H1 (cell line): ENCODE measurements around the gene ASCC2. TPM values are rescaled to one million over a fixed set of nuclear protein-coding genes. Genes with fewer than 3 reads are reported as not detected.

Source experiments
- GTF2F1 ChIP-seq: IDR thresholded peaks from 2 replicates; pipeline ENCODE4 v1.6.1; 2012; ENCODE audit warnings: low read depth, low read length, improper control_type of control experiment, borderline replicate concordance
- SAP30 ChIP-seq: fragments of 300-600 bp; sonication (generic); IDR thresholded peaks from 2 replicates; pipeline ENCODE4 v1.7.1; 2012; ENCODE audit warnings: low read length, moderate library complexity, mild to moderate bottlenecking, inconsistent platforms; ENCODE audit not compliant: insufficient read depth, insufficient replicate concordance
- SIN3A ChIP-seq, 2 experiments: IDR thresholded peaks in 1 of 2; conservative IDR thresholded peaks in 1 of 2; 2 replicates each; pipeline ENCODE4 v1.6.1; 2011 to 2012; ENCODE audit warnings: low read length in 2 of 2, improper control_type of control experiment in 1 of 2, low read depth in 1 of 2, mild to moderate bottlenecking in 1 of 2
- SIX5 ChIP-seq: IDR thresholded peaks from 2 replicates; pipeline ENCODE4 v1.6.1; 2011; ENCODE audit warnings: mild to moderate bottlenecking, low read depth, low read length
- SP1 ChIP-seq: IDR thresholded peaks from 2 replicates; pipeline ENCODE4 v1.6.1; 2011; ENCODE audit warnings: low read depth, low read length
- SP4 ChIP-seq: IDR thresholded peaks from 2 replicates; pipeline ENCODE4 v1.6.1; 2012; ENCODE audit warnings: low read length, inconsistent platforms
- SUZ12 ChIP-seq: fragments of 200-600 bp; sonication (generic); IDR thresholded peaks from 2 replicates; pipeline ENCODE4 v1.6.1; 2012; ENCODE audit warnings: mild to moderate bottlenecking, inconsistent platforms, low read length, moderate library complexity, mixed read lengths
- TAF1 ChIP-seq: IDR thresholded peaks from 2 replicates; pipeline ENCODE4 v1.6.1; 2011; ENCODE audit warnings: mild to moderate bottlenecking, low read depth, low read length
- polyA plus RNA-seq, 7 experiments: library from polyadenylated mRNA; depleted of rRNA in 3 of 7; stranded (reverse) in 5 of 7; unstranded in 2 of 7; fragments of >200 nt in 5 of 7; fragments of 200-250 nt in 2 of 7; gene quantifications; 1 replicate in 5 of 7; 2 replicates in 1 of 7; 4 replicates in 1 of 7; pipeline versions ENCODE4 v1.2.1 to v1.2.3, GENCODE V29; 2011 to 2013; ENCODE audit warnings: missing spikeins in 2 of 7, mixed read lengths in 2 of 7
- total RNA-seq: library from RNA; stranded (reverse); fragmentation: NEBNext Ultra II Directional; extraction: Animal tissue kit (Norgen Biotek cat#: 25700); gene quantifications from 2 replicates; pipeline ENCODE4 v1.2.1, GENCODE V29; 2021
- TF ChIP-seq, protein P1 (sequence below): fragments of 300-600 bp; sonication (generic); IDR thresholded peaks from 2 replicates; pipeline ENCODE4 v1.7.1; 2012; ENCODE audit warnings: low read length, moderate library complexity, mild to moderate bottlenecking, inconsistent platforms; ENCODE audit not compliant: insufficient replicate concordance
- TF ChIP-seq, protein P2 (sequence below): IDR thresholded peaks from 2 replicates; pipeline ENCODE4 v1.6.1; 2012; ENCODE audit warnings: inconsistent platforms

The ASCC2 gene
- total and polyA plus RNA-seq, 2 of the 8 experiments (the other 6 are each of a cell fraction or from before 2014, with no cell fraction given), result 35.0 to 35.8 TPM

DNA sequence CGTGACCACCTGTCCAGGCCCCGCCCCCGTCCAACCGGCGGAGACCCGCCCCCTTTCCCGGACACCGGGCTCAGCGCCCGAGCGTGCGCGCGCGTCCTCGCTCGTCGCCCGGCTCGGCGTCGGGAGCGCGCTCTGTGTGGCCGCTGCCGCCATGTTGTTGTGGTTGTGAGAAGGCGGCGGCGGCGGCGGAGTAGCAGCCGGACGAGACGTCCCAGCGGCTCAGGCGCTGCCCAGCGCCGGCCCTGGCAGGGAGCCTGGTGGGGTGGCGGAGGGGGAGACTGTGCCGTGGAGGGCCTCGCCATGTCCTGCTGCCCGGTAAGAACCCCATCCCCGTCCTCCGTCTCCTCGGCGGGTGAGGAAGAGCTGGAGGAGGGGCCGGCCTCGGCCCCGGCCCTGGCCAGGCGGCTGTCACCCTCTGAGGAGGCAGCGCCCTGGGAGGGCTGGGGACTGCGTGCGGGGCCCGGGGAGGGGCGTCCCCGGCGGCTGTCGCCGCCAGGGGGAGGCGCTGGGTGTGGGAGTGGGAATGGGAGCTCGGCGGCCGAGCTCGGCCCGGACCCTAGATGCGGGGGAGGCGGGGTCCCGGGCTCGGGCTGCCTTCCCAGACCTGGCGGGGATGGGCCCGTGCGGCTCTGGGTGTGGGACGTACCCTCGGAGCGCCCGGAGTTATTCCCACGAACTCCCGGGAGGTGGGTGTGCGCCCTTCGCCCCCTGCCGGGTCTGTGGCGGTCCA is 45.1 kb upstream of the ASCC2 start, which contains the start of gene MTMR3 (continued):
- TF ChIP-seq, protein P1, sequence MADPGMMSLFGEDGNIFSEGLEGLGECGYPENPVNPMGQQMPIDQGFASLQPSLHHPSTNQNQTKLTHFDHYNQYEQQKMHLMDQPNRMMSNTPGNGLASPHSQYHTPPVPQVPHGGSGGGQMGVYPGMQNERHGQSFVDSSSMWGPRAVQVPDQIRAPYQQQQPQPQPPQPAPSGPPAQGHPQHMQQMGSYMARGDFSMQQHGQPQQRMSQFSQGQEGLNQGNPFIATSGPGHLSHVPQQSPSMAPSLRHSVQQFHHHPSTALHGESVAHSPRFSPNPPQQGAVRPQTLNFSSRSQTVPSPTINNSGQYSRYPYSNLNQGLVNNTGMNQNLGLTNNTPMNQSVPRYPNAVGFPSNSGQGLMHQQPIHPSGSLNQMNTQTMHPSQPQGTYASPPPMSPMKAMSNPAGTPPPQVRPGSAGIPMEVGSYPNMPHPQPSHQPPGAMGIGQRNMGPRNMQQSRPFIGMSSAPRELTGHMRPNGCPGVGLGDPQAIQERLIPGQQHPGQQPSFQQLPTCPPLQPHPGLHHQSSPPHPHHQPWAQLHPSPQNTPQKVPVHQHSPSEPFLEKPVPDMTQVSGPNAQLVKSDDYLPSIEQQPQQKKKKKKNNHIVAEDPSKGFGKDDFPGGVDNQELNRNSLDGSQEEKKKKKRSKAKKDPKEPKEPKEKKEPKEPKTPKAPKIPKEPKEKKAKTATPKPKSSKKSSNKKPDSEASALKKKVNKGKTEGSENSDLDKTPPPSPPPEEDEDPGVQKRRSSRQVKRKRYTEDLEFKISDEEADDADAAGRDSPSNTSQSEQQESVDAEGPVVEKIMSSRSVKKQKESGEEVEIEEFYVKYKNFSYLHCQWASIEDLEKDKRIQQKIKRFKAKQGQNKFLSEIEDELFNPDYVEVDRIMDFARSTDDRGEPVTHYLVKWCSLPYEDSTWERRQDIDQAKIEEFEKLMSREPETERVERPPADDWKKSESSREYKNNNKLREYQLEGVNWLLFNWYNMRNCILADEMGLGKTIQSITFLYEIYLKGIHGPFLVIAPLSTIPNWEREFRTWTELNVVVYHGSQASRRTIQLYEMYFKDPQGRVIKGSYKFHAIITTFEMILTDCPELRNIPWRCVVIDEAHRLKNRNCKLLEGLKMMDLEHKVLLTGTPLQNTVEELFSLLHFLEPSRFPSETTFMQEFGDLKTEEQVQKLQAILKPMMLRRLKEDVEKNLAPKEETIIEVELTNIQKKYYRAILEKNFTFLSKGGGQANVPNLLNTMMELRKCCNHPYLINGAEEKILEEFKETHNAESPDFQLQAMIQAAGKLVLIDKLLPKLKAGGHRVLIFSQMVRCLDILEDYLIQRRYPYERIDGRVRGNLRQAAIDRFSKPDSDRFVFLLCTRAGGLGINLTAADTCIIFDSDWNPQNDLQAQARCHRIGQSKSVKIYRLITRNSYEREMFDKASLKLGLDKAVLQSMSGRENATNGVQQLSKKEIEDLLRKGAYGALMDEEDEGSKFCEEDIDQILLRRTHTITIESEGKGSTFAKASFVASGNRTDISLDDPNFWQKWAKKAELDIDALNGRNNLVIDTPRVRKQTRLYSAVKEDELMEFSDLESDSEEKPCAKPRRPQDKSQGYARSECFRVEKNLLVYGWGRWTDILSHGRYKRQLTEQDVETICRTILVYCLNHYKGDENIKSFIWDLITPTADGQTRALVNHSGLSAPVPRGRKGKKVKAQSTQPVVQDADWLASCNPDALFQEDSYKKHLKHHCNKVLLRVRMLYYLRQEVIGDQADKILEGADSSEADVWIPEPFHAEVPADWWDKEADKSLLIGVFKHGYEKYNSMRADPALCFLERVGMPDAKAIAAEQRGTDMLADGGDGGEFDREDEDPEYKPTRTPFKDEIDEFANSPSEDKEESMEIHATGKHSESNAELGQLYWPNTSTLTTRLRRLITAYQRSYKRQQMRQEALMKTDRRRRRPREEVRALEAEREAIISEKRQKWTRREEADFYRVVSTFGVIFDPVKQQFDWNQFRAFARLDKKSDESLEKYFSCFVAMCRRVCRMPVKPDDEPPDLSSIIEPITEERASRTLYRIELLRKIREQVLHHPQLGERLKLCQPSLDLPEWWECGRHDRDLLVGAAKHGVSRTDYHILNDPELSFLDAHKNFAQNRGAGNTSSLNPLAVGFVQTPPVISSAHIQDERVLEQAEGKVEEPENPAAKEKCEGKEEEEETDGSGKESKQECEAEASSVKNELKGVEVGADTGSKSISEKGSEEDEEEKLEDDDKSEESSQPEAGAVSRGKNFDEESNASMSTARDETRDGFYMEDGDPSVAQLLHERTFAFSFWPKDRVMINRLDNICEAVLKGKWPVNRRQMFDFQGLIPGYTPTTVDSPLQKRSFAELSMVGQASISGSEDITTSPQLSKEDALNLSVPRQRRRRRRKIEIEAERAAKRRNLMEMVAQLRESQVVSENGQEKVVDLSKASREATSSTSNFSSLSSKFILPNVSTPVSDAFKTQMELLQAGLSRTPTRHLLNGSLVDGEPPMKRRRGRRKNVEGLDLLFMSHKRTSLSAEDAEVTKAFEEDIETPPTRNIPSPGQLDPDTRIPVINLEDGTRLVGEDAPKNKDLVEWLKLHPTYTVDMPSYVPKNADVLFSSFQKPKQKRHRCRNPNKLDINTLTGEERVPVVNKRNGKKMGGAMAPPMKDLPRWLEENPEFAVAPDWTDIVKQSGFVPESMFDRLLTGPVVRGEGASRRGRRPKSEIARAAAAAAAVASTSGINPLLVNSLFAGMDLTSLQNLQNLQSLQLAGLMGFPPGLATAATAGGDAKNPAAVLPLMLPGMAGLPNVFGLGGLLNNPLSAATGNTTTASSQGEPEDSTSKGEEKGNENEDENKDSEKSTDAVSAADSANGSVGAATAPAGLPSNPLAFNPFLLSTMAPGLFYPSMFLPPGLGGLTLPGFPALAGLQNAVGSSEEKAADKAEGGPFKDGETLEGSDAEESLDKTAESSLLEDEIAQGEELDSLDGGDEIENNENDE, result no peak
- TF ChIP-seq SIX5, result no peak
- TF ChIP-seq TAF1, result peak; percentile 62; the same call in 1 of the 2 replicates
- no peak for TF ChIP-seq SP4
- peak; percentile 10 to 73; a peak in 1 of 4 replicates for TF ChIP-seq SIN3A (conservative IDR thresholded peaks at IDR 0.05 in 1 of 2, IDR thresholded peaks at IDR 0.05 in 1 of 2; ENCODE audit: low read depth in 1 of 2, low read length in 2 of 2)
- TF ChIP-seq GTF2F1, result no peak
- TF ChIP-seq SUZ12, result no peak
- no peak for TF ChIP-seq SAP30
- TF ChIP-seq, protein P2, sequence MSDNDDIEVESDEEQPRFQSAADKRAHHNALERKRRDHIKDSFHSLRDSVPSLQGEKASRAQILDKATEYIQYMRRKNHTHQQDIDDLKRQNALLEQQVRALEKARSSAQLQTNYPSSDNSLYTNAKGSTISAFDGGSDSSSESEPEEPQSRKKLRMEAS, result 0 out of 2 replicates have a peak, but pooled peaks have one; percentile 8
- no peak for TF ChIP-seq SP1
